Natural killer cell (primary cell): ENCODE results near the gene ATXN1. TPM values are rescaled to one million over a fixed set of nuclear protein-coding genes. Genes with fewer than 3 reads are reported as not detected.

Source experiments
- ATAC-seq, 3 donors: fragments of 150-1000 bp in 2 of 3; fragments of 200-7000 bp in 1 of 3; cut with Tn5 transposase; 1 replicate in 1 of 3; 2 replicates in 2 of 3; pipeline ENCODE4 v1.10.0; 2021; ENCODE audit warnings: mild to moderate bottlenecking in 2 of 3, moderate library complexity in 2 of 3
- DNase-seq, 2 donors: peaks; one replicate each; pipeline versions ENCODE4 v3.0.0 to v3.0.0-alpha.2; 2013 to 2021; ENCODE audit warnings: mixed read lengths in 1 of 2
- H3K27ac ChIP-seq: one replicate; pipeline ENCODE4 v1.5.1; 2013; ENCODE audit warnings: mild to moderate bottlenecking, low read length
- H3K27me3 ChIP-seq: one replicate; pipeline ENCODE4 v1.6.1; 2013; ENCODE audit warnings: low read length; ENCODE audit not compliant: control insufficient read depth, insufficient read depth
- H3K36me3 ChIP-seq: one replicate; pipeline ENCODE4 v1.6.1; 2013; ENCODE audit warnings: low read length; ENCODE audit not compliant: control insufficient read depth, insufficient read depth
- H3K4me1 ChIP-seq: one replicate; pipeline ENCODE4 v1.6.1; 2013; ENCODE audit warnings: low read length; ENCODE audit not compliant: control insufficient read depth, insufficient read depth
- H3K4me3 ChIP-seq: one replicate; pipeline ENCODE4 v1.5.1; 2013; ENCODE audit warnings: low read length
- H3K9me3 ChIP-seq: one replicate; pipeline ENCODE4 v1.6.1; 2013; ENCODE audit warnings: low read length; ENCODE audit not compliant: control insufficient read depth, insufficient read depth
- H3K27ac Mint-ChIP-seq, 2 donors: one replicate each; pipeline ENCODE4 v1.8.0; 2022; ENCODE audit warnings: mild to moderate bottlenecking in 2 of 2, mixed read lengths in 2 of 2, moderate library complexity in 1 of 2
- H3K27me3 Mint-ChIP-seq, 2 donors: one replicate each; pipeline ENCODE4 v1.8.0; 2022; ENCODE audit warnings: low read depth in 2 of 2, mixed read lengths in 2 of 2
- H3K36me3 Mint-ChIP-seq: one replicate; pipeline ENCODE4 v1.8.0; 2022; ENCODE audit warnings: mixed read lengths
- H3K4me1 Mint-ChIP-seq, 2 donors: one replicate each; pipeline ENCODE4 v1.8.0; 2022; ENCODE audit warnings: mixed read lengths in 2 of 2
- H3K4me3 Mint-ChIP-seq: one replicate; pipeline ENCODE4 v1.8.0; 2022; ENCODE audit warnings: mild to moderate bottlenecking, moderate library complexity, mixed read lengths
- H3K9me3 Mint-ChIP-seq, 2 donors: one replicate each; pipeline ENCODE4 v1.8.0; 2022; ENCODE audit warnings: mixed read lengths in 2 of 2
- WGBS: methylation state at CpG from one replicate; pipeline ENCODE4 v1.1.7; 2013; ENCODE audit warnings: missing lambda C conversion rate; ENCODE audit not compliant: insufficient coverage; 5-methylcytosine and 5-hydroxymethylcytosine counted together
- intact Hi-C: fragments of 100-400 bp; cut with micrococcal nuclease; formaldehyde crosslinking; loops from one replicate; pipeline ENCODE4 v1.14.2; 2022
- total RNA-seq, 4 donors: library from RNA; stranded (reverse); fragments of 120-200 nt in 1 of 4; gene quantifications; one replicate each; pipeline versions ENCODE4 v1.2.3 to v1.2.4, GENCODE V29; 2013 to 2022
- TF ChIP-seq, protein P1 (sequence below): fragments of 200-600 bp; IDR thresholded peaks from one replicate; pipeline ENCODE4 v1.8.0; 2022; ENCODE audit warnings: antibody characterized with exemption

The ATXN1 gene
- total RNA-seq, 3 donors from 2014 or later (not counting 1 experiment from before 2014, with no cell fraction given), result 90.4 to 120 (median 97.9) TPM

DNA sequence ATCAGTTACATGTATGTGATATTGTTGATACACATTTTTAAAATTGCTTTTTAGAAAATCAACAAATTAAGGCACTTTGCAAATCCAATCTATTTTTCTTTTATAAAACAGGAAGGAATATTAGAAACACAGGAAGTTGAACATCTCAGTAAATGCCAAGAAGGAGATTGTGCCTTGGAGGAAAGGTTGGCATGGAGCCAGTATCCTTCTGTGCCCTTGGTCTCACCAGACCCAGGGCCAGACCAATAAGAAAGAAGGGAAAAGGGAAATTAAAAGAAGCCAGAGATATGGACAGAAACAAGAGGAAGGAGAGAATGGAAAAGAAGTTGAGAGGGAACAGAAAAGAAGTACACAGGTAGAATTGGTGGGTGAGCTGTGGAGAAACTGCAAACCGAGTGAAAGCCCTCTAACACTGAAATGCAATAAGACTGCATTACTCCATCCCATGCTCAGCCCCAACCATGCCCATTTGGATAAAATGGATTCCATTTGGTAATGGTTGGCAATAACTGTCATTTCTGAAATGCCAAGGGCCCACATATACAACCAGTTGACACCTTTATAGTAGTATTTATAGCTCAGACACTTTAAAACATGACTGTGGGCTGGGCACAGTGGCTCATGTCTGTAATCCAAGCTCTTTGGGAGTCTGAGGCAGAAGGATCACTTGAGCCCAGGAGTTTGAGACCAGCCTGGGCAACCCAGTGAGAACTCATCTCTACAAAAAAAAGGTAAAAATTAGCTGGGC, 389.1 kb downstream of the ATXN1 start:
- no peaks in the 10 kb centered on the region for H3K36me3 Mint-ChIP-seq
- Histone ChIP-seq H3K4me1 (no peaks in the 10 kb centered on the region), H3K9me3 (no peaks in the 10 kb centered on the region), H3K27me3 (no peaks in the 10 kb centered on the region), H3K4me3 (no peak overlapping the region), H3K27ac (no peak overlapping the region), H3K36me3 (no peaks in the 10 kb centered on the region)
- no CpG with 5 or more reads among the region's 1 CpG for WGBS
- peaks cover 6 to 27% of the 10 kb centered on the region in 2 donors for H3K4me1 Mint-ChIP-seq
- TF ChIP-seq, protein P1, sequence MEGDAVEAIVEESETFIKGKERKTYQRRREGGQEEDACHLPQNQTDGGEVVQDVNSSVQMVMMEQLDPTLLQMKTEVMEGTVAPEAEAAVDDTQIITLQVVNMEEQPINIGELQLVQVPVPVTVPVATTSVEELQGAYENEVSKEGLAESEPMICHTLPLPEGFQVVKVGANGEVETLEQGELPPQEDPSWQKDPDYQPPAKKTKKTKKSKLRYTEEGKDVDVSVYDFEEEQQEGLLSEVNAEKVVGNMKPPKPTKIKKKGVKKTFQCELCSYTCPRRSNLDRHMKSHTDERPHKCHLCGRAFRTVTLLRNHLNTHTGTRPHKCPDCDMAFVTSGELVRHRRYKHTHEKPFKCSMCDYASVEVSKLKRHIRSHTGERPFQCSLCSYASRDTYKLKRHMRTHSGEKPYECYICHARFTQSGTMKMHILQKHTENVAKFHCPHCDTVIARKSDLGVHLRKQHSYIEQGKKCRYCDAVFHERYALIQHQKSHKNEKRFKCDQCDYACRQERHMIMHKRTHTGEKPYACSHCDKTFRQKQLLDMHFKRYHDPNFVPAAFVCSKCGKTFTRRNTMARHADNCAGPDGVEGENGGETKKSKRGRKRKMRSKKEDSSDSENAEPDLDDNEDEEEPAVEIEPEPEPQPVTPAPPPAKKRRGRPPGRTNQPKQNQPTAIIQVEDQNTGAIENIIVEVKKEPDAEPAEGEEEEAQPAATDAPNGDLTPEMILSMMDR, result no peak
- intact Hi-C loops, result no loop called here
- ATAC-seq (no peak), DNase-seq (no peak)
- H3K9me3 Mint-ChIP-seq, result no peaks in the 10 kb centered on the region
- no peaks in the 10 kb centered on the region for H3K27me3 Mint-ChIP-seq
- H3K27ac Mint-ChIP-seq, result no peak overlapping the region
- H3K4me3 Mint-ChIP-seq, result no peak overlapping the region

- Mint-ChIP-seq H3K9me3 (no peaks in the 10 kb centered on the region), H3K36me3 (no peaks in the 10 kb centered on the region), H3K27ac (no peak overlapping the region), H3K4me1 (peaks cover 10 to 19% of the 10 kb centered on the region in 2 donors), H3K4me3 (no peak overlapping the region), H3K27me3 (no peaks in the 10 kb centered on the region)
- no peak for ATAC-seq
- no peaks in the 10 kb centered on the region for H3K9me3 ChIP-seq
- intact Hi-C loops, result no loop called here
- TF ChIP-seq, protein P1, result no peak
- no peaks in the 10 kb centered on the region for H3K27me3 ChIP-seq
- no peaks in the 10 kb centered on the region for H3K4me1 ChIP-seq
- no peak overlapping the region for H3K27ac ChIP-seq
- no peak overlapping the region for H3K4me3 ChIP-seq
- 89% methylated on average over 1 of the region's 1 CpG for WGBS
- H3K36me3 ChIP-seq, result no peaks in the 10 kb centered on the region
- no peak for DNase-seq
Measured at GRCh38 chr6:16371401-16371800, 389.9 kb downstream of the ATXN1 start.

GRCh38 chr6:16370943-16371342, 390.3 kb downstream of the ATXN1 start:
- no peak for DNase-seq
- H3K9me3 Mint-ChIP-seq, result no peaks in the 10 kb centered on the region
- Histone ChIP-seq H3K27ac (no peak overlapping the region), H3K9me3 (no peaks in the 10 kb centered on the region), H3K4me1 (no peaks in the 10 kb centered on the region), H3K4me3 (no peak overlapping the region), H3K36me3 (no peaks in the 10 kb centered on the region), H3K27me3 (no peaks in the 10 kb centered on the region)
- H3K4me1 Mint-ChIP-seq, result peaks cover 10 to 14% of the 10 kb centered on the region in 2 donors
- TF ChIP-seq, protein P1, result no peak
- H3K4me3 Mint-ChIP-seq, result no peak overlapping the region
- WGBS, result 100% methylated on average over 1 of the region's 2 CpGs
- intact Hi-C loops, result no loop called here
- H3K27me3 Mint-ChIP-seq, result no peaks in the 10 kb centered on the region
- no peak for ATAC-seq
- no peak overlapping the region for H3K27ac Mint-ChIP-seq
- no peaks in the 10 kb centered on the region for H3K36me3 Mint-ChIP-seq

- peaks cover 10 to 11% of the 10 kb centered on the region in 2 donors for H3K4me1 Mint-ChIP-seq
- DNase-seq, result no peak
- no peaks in the 10 kb centered on the region for H3K9me3 Mint-ChIP-seq
- no peaks in the 10 kb centered on the region for H3K27me3 Mint-ChIP-seq
- H3K27me3 ChIP-seq, result no peaks in the 10 kb centered on the region
- no peak overlapping the region for H3K4me3 Mint-ChIP-seq
- ATAC-seq, result no peak
- 100% methylated on average over 4 of the region's 5 CpGs for WGBS
- intact Hi-C loops, result no loop called here
- H3K36me3 Mint-ChIP-seq, result no peaks in the 10 kb centered on the region
- no peaks in the 10 kb centered on the region for H3K36me3 ChIP-seq
- no peak overlapping the region for H3K27ac ChIP-seq
- H3K4me3 ChIP-seq, result no peak overlapping the region
- no peaks in the 10 kb centered on the region for H3K9me3 ChIP-seq
- H3K4me1 ChIP-seq, result no peaks in the 10 kb centered on the region
- H3K27ac Mint-ChIP-seq, result no peak overlapping the region
- TF ChIP-seq, protein P1, result no peak
Measured at GRCh38 chr6:16369989-16370388, 391.3 kb downstream of the ATXN1 start.
